Osteoblast (primary cell): ENCODE data around the gene TRRAP. TPM values are rescaled to one million over a fixed set of nuclear protein-coding genes. Genes with fewer than 3 reads are reported as not detected.

Source experiments
- DNase-seq: peaks from one replicate; pipeline ENCODE4 v3.0.0; 2011; ENCODE audit warnings: low spot score, mixed read lengths; ENCODE audit not compliant: insufficient read length; ENCODE audit errors: missing footprints
- H2AFZ ChIP-seq: 2 replicates; pipeline ENCODE4 v1.6.0; 2011; ENCODE audit warnings: mild to moderate bottlenecking, low read length
- H3K27ac ChIP-seq: 2 replicates; pipeline ENCODE4 v1.5.1; 2011; ENCODE audit warnings: mild to moderate bottlenecking, low read depth, low read length, moderate library complexity
- H3K27me3 ChIP-seq: 2 replicates; pipeline ENCODE4 v1.6.0; 2012; ENCODE audit warnings: mild to moderate bottlenecking, control low read depth, inconsistent platforms, low read length, moderate library complexity; ENCODE audit not compliant: insufficient read depth
- H3K36me3 ChIP-seq: 2 replicates; pipeline ENCODE4 v1.5.1; 2011; ENCODE audit warnings: mild to moderate bottlenecking, low read length, control low read depth, moderate library complexity; ENCODE audit not compliant: insufficient read depth
- H3K4me1 ChIP-seq: 2 replicates; pipeline ENCODE4 v1.5.1; 2011; ENCODE audit warnings: mild to moderate bottlenecking, low read length, control low read depth, moderate library complexity; ENCODE audit not compliant: insufficient read depth
- H3K4me2 ChIP-seq: 2 replicates; pipeline ENCODE4 v1.6.0; 2011; ENCODE audit warnings: mild to moderate bottlenecking, low read length; ENCODE audit not compliant: insufficient read depth
- H3K4me3 ChIP-seq: fragments of 200-600 bp; sonication (generic); 3 replicates; pipeline ENCODE4 v1.5.1; 2012; ENCODE audit warnings: mild to moderate bottlenecking, low read length, inconsistent platforms; ENCODE audit not compliant: insufficient read depth
- H3K79me2 ChIP-seq: 2 replicates; pipeline ENCODE4 v1.6.0; 2012; ENCODE audit warnings: mild to moderate bottlenecking, low read length, control low read depth, inconsistent platforms; ENCODE audit not compliant: insufficient read depth
- H3K9me3 ChIP-seq: 2 replicates; pipeline ENCODE4 v1.5.1; 2011; ENCODE audit warnings: low read depth, low read length, control low read depth
- H4K20me1 ChIP-seq: 2 replicates; pipeline ENCODE4 v1.6.0; 2012; ENCODE audit warnings: mild to moderate bottlenecking, low read length, control low read depth; ENCODE audit not compliant: insufficient read depth
- CTCF ChIP-seq: IDR thresholded peaks from 2 replicates; pipeline ENCODE4 v1.5.1; 2011; ENCODE audit warnings: mild to moderate bottlenecking, low read depth, low read length, moderate library complexity; ENCODE audit errors: extremely low read depth
- total RNA-seq: library from RNA; depleted of rRNA; stranded (reverse); fragments of >200 nt; gene quantifications from 2 replicates; pipeline ENCODE4 v1.2.3, GENCODE V29; 2012

Gene TRRAP
- total RNA-seq, 1 donor, result 17.7 TPM

- peaks cover 10% of the 10 kb centered on the region for H4K20me1 ChIP-seq
- no peak for DNase-seq
- no peaks in the 10 kb centered on the region for H3K9me3 ChIP-seq
- H3K4me3 ChIP-seq, result no peak overlapping the region
- no peak overlapping the region for H3K27ac ChIP-seq
- no peak for TF ChIP-seq CTCF
- peaks cover 87% of the 10 kb centered on the region for H3K36me3 ChIP-seq
- H2AFZ ChIP-seq, result no peak overlapping the region
- no peaks in the 10 kb centered on the region for H3K27me3 ChIP-seq
- H3K79me2 ChIP-seq, result peaks cover 9% of the 10 kb centered on the region
- H3K4me1 ChIP-seq, result peaks cover 11% of the 10 kb centered on the region
- no peak overlapping the region for H3K4me2 ChIP-seq
These were observed 157.6 kb downstream of the TRRAP start for GRCh38 chr7:99035723-99036545.

- Histone ChIP-seq H3K4me3 (no peak overlapping the region), H3K4me1 (peaks cover 12% of the 10 kb centered on the region), H3K79me2 (peaks cover 9% of the 10 kb centered on the region), H2AFZ (no peak overlapping the region), H3K4me2 (no peak overlapping the region), H3K36me3 (peaks cover 84% of the 10 kb centered on the region), H3K9me3 (no peaks in the 10 kb centered on the region), H3K27me3 (no peaks in the 10 kb centered on the region), H3K27ac (no peak overlapping the region), H4K20me1 (peaks cover 13% of the 10 kb centered on the region)
- DNase-seq, result peak; percentile 94
- TF ChIP-seq CTCF, result peak; percentile 47
These were observed 158.3 kb downstream of the TRRAP start for GRCh38 chr7:99036546-99037111.

- Histone ChIP-seq H3K79me2 (peaks cover 11% of the 10 kb centered on the region), H3K36me3 (peaks cover 79% of the 10 kb centered on the region), H3K27me3 (no peaks in the 10 kb centered on the region), H3K4me1 (peaks cover 11% of the 10 kb centered on the region), H2AFZ (no peak overlapping the region), H3K4me3 (no peak overlapping the region), H3K4me2 (no peak overlapping the region), H3K9me3 (no peaks in the 10 kb centered on the region), H3K27ac (no peak overlapping the region), H4K20me1 (peaks cover 13% of the 10 kb centered on the region)
- DNase-seq, result no peak
- no peak for TF ChIP-seq CTCF
These were observed 159.1 kb downstream of the TRRAP start for GRCh38 chr7:99037327-99037940.
